Upper lobe of left lung (tissue), 4 donors: ENCODE results near the gene UBXN4.
"Not testable (repeated sequence)": the region's sequence is repeated elsewhere in the genome, so short reads cannot be mapped to it uniquely, and the experiment has no call there.

Experiments used
- CTCF ChIP-seq, 6 experiments: fragments of 450-650 bp in 4 of 6; fragments of 200-600 bp in 2 of 6; sonication (generic) in 2 of 6; IDR thresholded peaks; one replicate each; pipeline ENCODE4 v1.5.1; 2016 to 2019; ENCODE audit warnings: antibody characterized with exemption in 6 of 6
- EP300 ChIP-seq, 4 donors: sonication (generic); formaldehyde crosslinking; IDR thresholded peaks; one replicate each; pipeline ENCODE4 v1.5.1; 2017; ENCODE audit warnings: antibody characterized with exemption in 4 of 4, control low read depth in 2 of 4
- POLR2A ChIP-seq, 4 donors: fragments of 450-650 bp; IDR thresholded peaks; one replicate each; pipeline ENCODE4 v1.5.1; 2016 to 2017; ENCODE audit warnings: antibody characterized with exemption in 4 of 4, mild to moderate bottlenecking in 2 of 4

- TF ChIP-seq CTCF, EP300, POLR2A (IDR thresholded peaks at IDR 0.05): not testable (repeated sequence)
Measured at GRCh38 chr2:135715086-135715485, 26.6 kb upstream of the UBXN4 start.
